Erythroblast (primary cell): ENCODE measurements around the gene ZBTB20.

ENCODE experiments used
- GATA1 ChIP-seq: IDR thresholded peaks from 2 replicates; pipeline ENCODE4 v1.6.1; 2011; ENCODE audit warnings: low read depth, mild to moderate bottlenecking, control low read depth, low read length, moderate library complexity
- POLR2A ChIP-seq: IDR thresholded peaks from 2 replicates; pipeline ENCODE4 v1.6.1; 2011; ENCODE audit warnings: mild to moderate bottlenecking, low read length

- TF ChIP-seq POLR2A (no peak), GATA1 (no peak)
These were observed 299.5 kb downstream of the ZBTB20 start for GRCh38 chr3:114847564-114847963.
